ENCODE measurements around the gene GABBR1.

The GABBR1 gene

GRCh38 chr6:29577544-29577943 lies 55.4 kb downstream of the GABBR1 start:
- in situ Hi-C loops (cut with HindIII; ENCODE audit: low sequenced_read_pairs), result no loop called here

- in situ Hi-C loops (cut with HindIII; ENCODE audit: low sequenced_read_pairs), result no loop called here
These were observed 56.9 kb downstream of the GABBR1 start for GRCh38 chr6:29576056-29576455.

GRCh38 chr6:29567991-29568390 lies 65.0 kb downstream of the GABBR1 start:
- in situ Hi-C loops (cut with HindIII; ENCODE audit: low sequenced_read_pairs), result no loop called here

GRCh38 chr6:29567541-29567940 lies 65.4 kb downstream of the GABBR1 start:
- in situ Hi-C loops (cut with HindIII; ENCODE audit: low sequenced_read_pairs), result no loop called here

- in situ Hi-C loops (cut with HindIII; ENCODE audit: low sequenced_read_pairs), result no loop called here
These were observed 66.1 kb downstream of the GABBR1 start for GRCh38 chr6:29566856-29567255.

- in situ Hi-C loops (cut with HindIII; ENCODE audit: low sequenced_read_pairs), result no loop called here
These were observed 68.1 kb downstream of the GABBR1 start for GRCh38 chr6:29564875-29565274.

GRCh38 chr6:29563435-29563965 lies 69.5 kb downstream of the GABBR1 start:
- in situ Hi-C loops (cut with HindIII; ENCODE audit: low sequenced_read_pairs), result no loop called here

- in situ Hi-C loops (cut with HindIII; ENCODE audit: low sequenced_read_pairs), result no loop called here
These were observed 71.3 kb downstream of the GABBR1 start for GRCh38 chr6:29561606-29562181.

GRCh38 chr6:29561091-29561490 lies 71.9 kb downstream of the GABBR1 start:
- in situ Hi-C loops (cut with HindIII; ENCODE audit: low sequenced_read_pairs), result no loop called here

- in situ Hi-C loops (cut with HindIII; ENCODE audit: low sequenced_read_pairs), result no loop called here
These were observed 73.3 kb downstream of the GABBR1 start, which contains the start of gene UBD for GRCh38 chr6:29559524-29560287. Gene UBD (minus strand): TSS chr6:29559732. CDS start chr6:29559701, 31 bp downstream.

GRCh38 chr6:29558439-29559079 lies 74.4 kb downstream of the GABBR1 start:
- in situ Hi-C loops (cut with HindIII; ENCODE audit: low sequenced_read_pairs), result no loop called here

- in situ Hi-C loops (cut with HindIII; ENCODE audit: low sequenced_read_pairs), result no loop called here
These were observed 75.7 kb downstream of the GABBR1 start for GRCh38 chr6:29557320-29557719.

GRCh38 chr6:29554764-29555163 lies 78.2 kb downstream of the GABBR1 start:
- in situ Hi-C loops (cut with HindIII; ENCODE audit: low sequenced_read_pairs), result no loop called here

GRCh38 chr6:29553268-29554057 lies 79.5 kb downstream of the GABBR1 start:
- in situ Hi-C loops (cut with HindIII; ENCODE audit: low sequenced_read_pairs), result no loop called here

GRCh38 chr6:29552512-29553051 lies 80.4 kb downstream of the GABBR1 start:
- in situ Hi-C loops (cut with HindIII; ENCODE audit: low sequenced_read_pairs), result no loop called here

GRCh38 chr6:29547573-29547972 lies 85.4 kb downstream of the GABBR1 start:
- in situ Hi-C loops (cut with HindIII; ENCODE audit: low sequenced_read_pairs), result no loop called here

- in situ Hi-C loops (cut with HindIII; ENCODE audit: low sequenced_read_pairs), result no loop called here
These were observed 95.1 kb downstream of the GABBR1 start for GRCh38 chr6:29537714-29538403.

- in situ Hi-C loops (cut with HindIII; ENCODE audit: low sequenced_read_pairs), result no loop called here
These were observed 100.5 kb downstream of the GABBR1 start for GRCh38 chr6:29532320-29532951.

GRCh38 chr6:29531668-29532067 lies 101.3 kb downstream of the GABBR1 start:
- in situ Hi-C loops (cut with HindIII; ENCODE audit: low sequenced_read_pairs), result no loop called here

All from endothelial cell of hepatic sinusoid (primary cell).